Effector memory CD8-positive, alpha-beta T cell (primary cell): ENCODE data around the gene GM2A.
A peak's percentile ranks its signal among the peaks of the same experiment; 100 is the strongest.
"Not testable (repeated sequence)": the region's sequence is repeated elsewhere in the genome, so short reads cannot be mapped to it uniquely, and the experiment has no call there.

Experiments used
- ATAC-seq: fragments of 150-1000 bp; cut with Tn5 transposase; replicated peaks from 2 replicates; pipeline ENCODE4 v1.10.0; 2021; ENCODE audit warnings: mild to moderate bottlenecking, moderate library complexity
- DNase-seq, 3 experiments: peaks; one replicate each; pipeline ENCODE4 v3.0.0; 2021
- H3K27ac Mint-ChIP-seq, 2 donors: one replicate each; pipeline ENCODE4 v1.8.0; 2022; ENCODE audit warnings: mild to moderate bottlenecking in 2 of 2, mixed read lengths in 2 of 2, moderate library complexity in 2 of 2
- H3K27me3 Mint-ChIP-seq, 2 donors: one replicate each; pipeline ENCODE4 v1.8.0; 2022; ENCODE audit warnings: mixed read lengths in 2 of 2
- H3K36me3 Mint-ChIP-seq: one replicate; pipeline ENCODE4 v1.8.0; 2022; ENCODE audit warnings: mild to moderate bottlenecking, moderate library complexity, mixed read lengths; ENCODE audit not compliant: insufficient read depth
- H3K4me1 Mint-ChIP-seq, 2 donors: one replicate each; pipeline ENCODE4 v1.8.0; 2022; ENCODE audit warnings: low read depth in 2 of 2, mixed read lengths in 2 of 2
- H3K4me3 Mint-ChIP-seq, 2 donors: one replicate each; pipeline ENCODE4 v1.8.0; 2022; ENCODE audit warnings: mild to moderate bottlenecking in 2 of 2, mixed read lengths in 2 of 2, moderate library complexity in 2 of 2
- H3K9me3 Mint-ChIP-seq, 2 donors: one replicate each; pipeline ENCODE4 v1.8.0; 2022; ENCODE audit warnings: mixed read lengths in 2 of 2

Gene GM2A

GRCh38 chr5:151249281-151249680, 3.7 kb upstream of the GM2A start:
- ATAC-seq, result no peak
- H3K36me3 Mint-ChIP-seq, result peaks cover 18% of the 10 kb centered on the region

GRCh38 chr5:151250346-151251000, 2.5 kb upstream of the GM2A start:
- peaks cover 30 to 34% of the 10 kb centered on the region in 2 donors for H3K4me1 Mint-ChIP-seq
- peak overlapping the region; percentile 75 to 92 for H3K4me3 Mint-ChIP-seq
- DNase-seq, result no peak
- no peaks in the 10 kb centered on the region for H3K9me3 Mint-ChIP-seq
- H3K27me3 Mint-ChIP-seq, result no peaks in the 10 kb centered on the region
- peak overlapping the region; percentile 89 for H3K27ac Mint-ChIP-seq
- ATAC-seq, result no peak
- H3K36me3 Mint-ChIP-seq, result peaks cover 18% of the 10 kb centered on the region

More at GRCh38 chr5:151249281-151249680, 3.7 kb upstream of the GM2A start:
- no peak overlapping the region for H3K4me3 Mint-ChIP-seq
- no peak for DNase-seq
- no peaks in the 10 kb centered on the region for H3K9me3 Mint-ChIP-seq
- H3K4me1 Mint-ChIP-seq, result peaks cover 29 to 37% of the 10 kb centered on the region in 2 donors
- H3K27me3 Mint-ChIP-seq, result no peaks in the 10 kb centered on the region
- H3K27ac Mint-ChIP-seq, result no peak overlapping the region

- Mint-ChIP-seq H3K27ac (peak overlapping the region; percentile 89), H3K27me3 (no peaks in the 10 kb centered on the region), H3K9me3 (no peaks in the 10 kb centered on the region), H3K4me1 (peaks cover 34 to 37% of the 10 kb centered on the region in 2 donors), H3K36me3 (peaks cover 18% of the 10 kb centered on the region), H3K4me3 (peak overlapping the region; percentile 75 to 92)
- DNase-seq (peak in 2 of 3 experiments; percentile 25 to 26), ATAC-seq (no peak)
Measured at GRCh38 chr5:151251001-151251551, 1.9 kb upstream of the GM2A start.

DNA sequence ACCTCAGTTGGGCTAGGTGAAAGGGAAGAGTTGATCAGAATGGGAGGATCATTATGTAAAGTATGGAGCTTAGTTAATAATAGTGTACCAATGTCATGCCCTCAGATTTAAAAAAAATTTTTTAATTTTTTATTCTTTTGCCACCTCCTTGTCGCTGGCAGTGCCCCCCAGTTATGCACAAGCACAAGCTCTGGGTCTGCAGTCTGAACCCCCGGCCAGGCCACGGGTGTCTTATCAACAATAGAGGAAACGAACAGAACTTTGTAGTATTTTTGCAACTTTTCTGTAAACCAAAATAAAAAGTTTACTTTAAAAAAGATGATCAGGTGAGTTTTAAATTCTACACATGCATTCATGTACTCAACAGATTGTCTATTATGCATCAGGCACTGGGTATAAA, 1.4 kb upstream of the GM2A start:
- Mint-ChIP-seq H3K27me3 (no peaks in the 10 kb centered on the region), H3K9me3 (no peaks in the 10 kb centered on the region), H3K4me1 (peaks cover 34 to 37% of the 10 kb centered on the region in 2 donors), H3K36me3 (peaks cover 18% of the 10 kb centered on the region), H3K4me3 (peak overlapping the region; percentile 75 to 92), H3K27ac (peak overlapping the region; percentile 89)
- DNase-seq (no peak), ATAC-seq (no peak)

- Mint-ChIP-seq H3K4me3 (peak overlapping the region; percentile 75 to 92), H3K27ac (peak overlapping the region; percentile 89), H3K4me1 (peaks cover 41 to 48% of the 10 kb centered on the region in 2 donors), H3K9me3 (no peaks in the 10 kb centered on the region), H3K36me3 (peaks cover 18% of the 10 kb centered on the region), H3K27me3 (no peaks in the 10 kb centered on the region)
- no peak for DNase-seq
- ATAC-seq, result no peak
Measured at GRCh38 chr5:151253605-151253950, 593 bp downstream of the GM2A start.

DNA sequence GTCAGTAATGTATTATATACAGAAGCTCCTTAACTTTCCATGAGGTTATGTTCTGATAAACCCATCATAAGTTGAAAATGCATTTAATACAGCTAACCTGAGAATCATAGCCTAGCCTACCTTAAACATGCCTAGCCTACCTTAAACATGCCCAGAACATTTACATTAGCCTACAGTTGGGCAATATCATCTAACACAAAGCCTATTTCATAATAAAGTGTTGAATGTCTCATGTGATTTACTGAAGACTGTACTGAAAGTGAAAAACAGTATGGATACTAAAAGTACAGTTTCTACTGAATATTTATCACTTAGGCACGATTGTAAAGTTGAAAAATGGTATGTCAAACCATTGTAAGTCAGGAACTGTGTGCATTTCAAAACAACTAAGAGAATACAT, 1.6 kb downstream of the GM2A start:
- no peak overlapping the region for H3K27ac Mint-ChIP-seq
- H3K4me3 Mint-ChIP-seq, result no peak overlapping the region

DNA sequence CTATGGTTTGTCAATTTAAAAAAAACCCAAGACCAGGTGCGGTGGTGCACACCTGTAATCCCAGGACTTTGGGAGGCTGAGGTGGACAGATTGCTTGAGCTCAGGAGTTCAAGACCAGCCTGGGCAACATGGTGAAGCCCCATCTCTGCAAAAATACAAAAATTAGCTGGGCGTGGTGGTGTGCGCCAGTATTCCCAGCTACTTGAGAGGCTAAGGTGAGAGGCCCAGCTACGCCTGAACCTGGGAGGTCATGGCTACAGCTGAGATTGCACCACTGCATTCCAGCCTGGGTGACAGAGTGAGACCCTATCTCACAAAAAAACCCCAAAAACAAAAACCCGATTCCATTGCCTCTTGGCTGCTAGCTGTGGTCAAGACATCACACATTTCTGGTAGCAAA, 2.0 kb downstream of the GM2A start:
- not testable (repeated sequence) for H3K9me3 Mint-ChIP-seq, H3K27ac Mint-ChIP-seq, DNase-seq, H3K27me3 Mint-ChIP-seq, ATAC-seq, H3K4me3 Mint-ChIP-seq
- H3K36me3 Mint-ChIP-seq, result peaks cover 18% of the 10 kb centered on the region
- peaks cover 41 to 50% of the 10 kb centered on the region in 2 donors for H3K4me1 Mint-ChIP-seq

More for the DNA sequence above, 1.6 kb downstream of the GM2A start:
- ATAC-seq, result no peak
- Mint-ChIP-seq H3K9me3 (no peaks in the 10 kb centered on the region), H3K27me3 (no peaks in the 10 kb centered on the region), H3K4me1 (peaks cover 42 to 50% of the 10 kb centered on the region in 2 donors), H3K36me3 (peaks cover 18% of the 10 kb centered on the region)
- DNase-seq, result no peak

GRCh38 chr5:151255621-151256286, 2.8 kb downstream of the GM2A start:
- Mint-ChIP-seq H3K9me3 (no peaks in the 10 kb centered on the region), H3K36me3 (peaks cover 15% of the 10 kb centered on the region), H3K27ac (no peak overlapping the region), H3K4me3 (no peak overlapping the region), H3K4me1 (peaks cover 36 to 42% of the 10 kb centered on the region in 2 donors), H3K27me3 (no peaks in the 10 kb centered on the region)
- ATAC-seq (no peak), DNase-seq (no peak)

GRCh38 chr5:151257731-151258181, 4.8 kb downstream of the GM2A start:
- ATAC-seq (no peak), DNase-seq (no peak)
- Mint-ChIP-seq H3K9me3 (no peaks in the 10 kb centered on the region), H3K4me3 (no peak overlapping the region), H3K27ac (no peak overlapping the region), H3K4me1 (peaks cover 29 to 33% of the 10 kb centered on the region in 2 donors), H3K36me3 (peaks cover 15% of the 10 kb centered on the region), H3K27me3 (no peaks in the 10 kb centered on the region)

DNA sequence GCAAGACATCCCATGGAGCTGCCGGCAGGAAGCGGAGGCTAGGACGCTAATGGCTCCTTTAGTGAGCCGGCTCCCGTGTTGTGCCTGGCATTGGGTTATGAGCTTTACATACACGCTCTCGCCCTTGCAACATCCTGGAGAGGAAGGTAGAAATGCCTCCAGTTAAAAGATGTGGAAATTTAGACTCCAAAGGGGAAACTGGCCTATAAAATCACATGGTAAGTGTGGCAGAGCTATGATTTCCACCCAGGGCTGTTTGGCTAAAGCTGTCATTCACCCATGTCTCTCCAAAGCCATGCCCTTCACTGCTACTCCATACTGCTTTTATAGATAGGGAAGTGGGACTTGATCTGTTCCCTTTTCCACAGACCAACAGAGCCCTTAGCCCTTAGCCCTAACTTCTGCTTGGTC, 5.2 kb downstream of the GM2A start:
- Mint-ChIP-seq H3K27ac (peak overlapping the region in 1 of 2 donors; percentile 41), H3K4me3 (no peak overlapping the region), H3K9me3 (no peaks in the 10 kb centered on the region), H3K36me3 (peaks cover 12% of the 10 kb centered on the region), H3K4me1 (peaks cover 25 to 31% of the 10 kb centered on the region in 2 donors), H3K27me3 (no peaks in the 10 kb centered on the region)
- DNase-seq (no peak), ATAC-seq (no peak)

GRCh38 chr5:151258816-151259215, 5.8 kb downstream of the GM2A start:
- Mint-ChIP-seq H3K27ac (peak overlapping the region in 1 of 2 donors; percentile 41), H3K4me1 (peaks cover 19 to 25% of the 10 kb centered on the region in 2 donors), H3K9me3 (no peaks in the 10 kb centered on the region), H3K27me3 (no peaks in the 10 kb centered on the region), H3K36me3 (peaks cover 9% of the 10 kb centered on the region), H3K4me3 (no peak overlapping the region)
- ATAC-seq (no peak), DNase-seq (no peak)

- Mint-ChIP-seq H3K4me1 (peaks cover 16% of the 10 kb centered on the region in 2 donors), H3K9me3 (no peaks in the 10 kb centered on the region), H3K36me3 (peaks cover 13% of the 10 kb centered on the region), H3K27ac (no peak overlapping the region), H3K27me3 (no peaks in the 10 kb centered on the region), H3K4me3 (no peak overlapping the region)
- ATAC-seq, result no peak
- DNase-seq, result no peak
Measured at GRCh38 chr5:151259931-151260330, 6.9 kb downstream of the GM2A start.

DNA sequence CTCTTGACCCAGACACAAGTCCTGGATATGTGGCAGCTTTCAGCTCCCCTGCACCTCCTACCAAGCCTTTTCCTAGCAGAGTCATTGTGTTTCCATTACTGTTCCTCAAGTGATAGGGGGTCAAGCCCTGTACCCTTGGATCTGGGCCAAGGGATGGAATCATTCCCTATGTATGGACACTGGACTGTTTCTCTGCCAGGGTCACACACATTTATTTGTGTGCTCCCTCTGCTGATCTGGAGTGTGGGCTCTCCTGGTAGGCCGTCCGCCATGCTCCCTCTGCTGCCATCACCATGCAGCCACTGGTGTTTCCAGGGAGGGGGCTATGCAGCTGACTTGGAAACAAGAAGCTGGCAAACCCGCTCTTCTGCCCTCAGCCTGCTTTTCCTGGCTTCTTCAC, 9.5 kb downstream of the GM2A start:
- H3K36me3 Mint-ChIP-seq, result peaks cover 16% of the 10 kb centered on the region
- no peak overlapping the region for H3K27ac Mint-ChIP-seq
- H3K4me3 Mint-ChIP-seq, result no peak overlapping the region
- H3K4me1 Mint-ChIP-seq, result peaks cover 7 to 9% of the 10 kb centered on the region in 2 donors
- no peaks in the 10 kb centered on the region for H3K9me3 Mint-ChIP-seq
- no peaks in the 10 kb centered on the region for H3K27me3 Mint-ChIP-seq
- ATAC-seq, result no peak
- DNase-seq, result no peak

DNA sequence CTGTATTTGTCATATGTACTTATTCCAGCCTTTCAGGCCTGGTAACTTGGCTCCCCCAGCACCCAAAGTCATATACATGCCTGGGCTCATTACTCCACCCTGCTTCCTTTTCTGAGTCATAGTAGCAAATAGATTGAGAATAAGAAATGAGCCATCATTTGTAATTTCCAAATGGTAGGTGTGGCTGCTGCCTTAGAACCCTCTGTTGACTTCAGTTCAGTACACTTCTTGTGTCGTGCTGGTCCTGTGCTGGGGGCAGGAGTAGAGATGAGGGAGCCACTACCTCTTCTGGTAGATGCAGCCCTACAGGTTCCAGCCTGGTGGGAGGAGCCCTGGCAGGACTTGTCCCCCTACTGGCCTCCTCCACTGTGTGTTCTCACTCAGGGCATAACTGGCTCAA, 11.1 kb downstream of the GM2A start:
- no peaks in the 10 kb centered on the region for H3K27me3 Mint-ChIP-seq
- no peak for DNase-seq
- no peak for ATAC-seq
- no peak overlapping the region for H3K4me3 Mint-ChIP-seq
- H3K36me3 Mint-ChIP-seq, result peaks cover 18% of the 10 kb centered on the region
- peaks cover 0 to 1% of the 10 kb centered on the region in 2 donors for H3K4me1 Mint-ChIP-seq
- H3K9me3 Mint-ChIP-seq, result no peaks in the 10 kb centered on the region
- H3K27ac Mint-ChIP-seq, result peak overlapping the region; percentile 13 to 76
